SK-N-DZ (cell line): ENCODE measurements around the gene TMED10.
A peak's percentile ranks its signal among the peaks of the same experiment; 100 is the strongest.
"Not testable (repeated sequence)": the region's sequence is repeated elsewhere in the genome, so short reads cannot be mapped to it uniquely, and the experiment has no call there.

Experiments
- DNase-seq: peaks from one replicate; pipeline ENCODE4 v3.0.0-alpha.2; 2015; ENCODE audit warnings: low spot score

TMED10 gene

GRCh38 chr14:75127474-75127820 lies 49.0 kb downstream of the TMED10 start:
- not testable (repeated sequence) for DNase-seq

GRCh38 chr14:75126679-75127473 lies 49.5 kb downstream of the TMED10 start, which contains the start of gene NEK9:
Gene NEK9 (minus strand): TSS chr14:75127048. CDS start chr14:75126921, 127 bp downstream.
- peak; percentile 87 for DNase-seq

- DNase-seq = no peak
Observed at GRCh38 chr14:75126121-75126544, 50.3 kb downstream of the TMED10 start.

- DNase-seq = no peak
Observed at GRCh38 chr14:75125617-75126016, 50.8 kb downstream of the TMED10 start.

GRCh38 chr14:75123991-75124390 lies 52.4 kb downstream of the TMED10 start:
- DNase-seq = no peak

- DNase-seq = no peak
Observed at GRCh38 chr14:75121552-75121951, 54.9 kb downstream of the TMED10 start.

GRCh38 chr14:75120541-75121291 lies 55.7 kb downstream of the TMED10 start:
- no peak for DNase-seq

GRCh38 chr14:75119056-75119455 lies 57.4 kb downstream of the TMED10 start:
- no peak for DNase-seq

GRCh38 chr14:75113932-75114539 lies 62.4 kb downstream of the TMED10 start:
- DNase-seq = no peak

- DNase-seq = no peak
Observed at GRCh38 chr14:75109877-75110276, 66.5 kb downstream of the TMED10 start.

GRCh38 chr14:75107186-75107585 lies 69.2 kb downstream of the TMED10 start:
- no peak for DNase-seq

GRCh38 chr14:75101491-75101890 lies 74.9 kb downstream of the TMED10 start:
- DNase-seq = no peak

GRCh38 chr14:75098682-75099081 lies 77.7 kb downstream of the TMED10 start:
- no peak for DNase-seq

GRCh38 chr14:75098212-75098611 lies 78.2 kb downstream of the TMED10 start:
- DNase-seq = no peak

GRCh38 chr14:75096959-75097358 lies 79.5 kb downstream of the TMED10 start:
- no peak for DNase-seq

- no peak for DNase-seq
Observed at GRCh38 chr14:75095690-75096089, 80.7 kb downstream of the TMED10 start.

- DNase-seq = no peak
Observed at GRCh38 chr14:75094896-75095295, 81.5 kb downstream of the TMED10 start.

- no peak for DNase-seq
Observed at GRCh38 chr14:75092698-75093097, 83.7 kb downstream of the TMED10 start.

GRCh38 chr14:75091251-75091650 lies 85.2 kb downstream of the TMED10 start:
- no peak for DNase-seq

- DNase-seq = no peak
Observed at GRCh38 chr14:75090353-75090752, 86.1 kb downstream of the TMED10 start.

GRCh38 chr14:75088566-75089373 lies 87.6 kb downstream of the TMED10 start:
- peak; percentile 49 for DNase-seq

GRCh38 chr14:75088153-75088552 lies 88.3 kb downstream of the TMED10 start:
- no peak for DNase-seq
